ENCODE measurements around the gene DNAH9.

DNAH9 gene

GRCh38 chr17:11990363-11990983, 392.2 kb downstream of the DNAH9 start:
- DNase-seq = no peak

DNA sequence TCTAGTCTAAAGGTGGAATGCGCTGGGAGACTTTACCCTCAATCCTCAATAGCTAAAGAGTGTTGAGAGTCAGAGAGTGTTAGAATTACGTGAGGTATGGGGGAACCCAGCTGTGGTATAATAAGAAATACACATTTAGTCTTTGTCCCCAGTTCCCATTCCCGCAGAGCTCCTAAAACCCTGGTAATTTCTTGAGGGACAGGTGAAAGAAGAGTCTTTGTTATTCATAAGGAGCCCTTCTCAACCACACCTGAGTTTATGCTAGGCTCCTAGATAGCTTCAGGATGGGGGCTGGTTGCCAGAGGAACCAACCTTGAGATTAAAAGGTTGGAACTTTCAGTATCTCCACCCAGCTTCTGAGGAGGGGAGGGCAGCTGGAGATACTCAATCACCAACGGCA, 393.2 kb downstream of the DNAH9 start:
- DNase-seq = no peak

GRCh38 chr17:11996722-11997146, 398.5 kb downstream of the DNAH9 start:
- DNase-seq = peak; percentile 20

DNA sequence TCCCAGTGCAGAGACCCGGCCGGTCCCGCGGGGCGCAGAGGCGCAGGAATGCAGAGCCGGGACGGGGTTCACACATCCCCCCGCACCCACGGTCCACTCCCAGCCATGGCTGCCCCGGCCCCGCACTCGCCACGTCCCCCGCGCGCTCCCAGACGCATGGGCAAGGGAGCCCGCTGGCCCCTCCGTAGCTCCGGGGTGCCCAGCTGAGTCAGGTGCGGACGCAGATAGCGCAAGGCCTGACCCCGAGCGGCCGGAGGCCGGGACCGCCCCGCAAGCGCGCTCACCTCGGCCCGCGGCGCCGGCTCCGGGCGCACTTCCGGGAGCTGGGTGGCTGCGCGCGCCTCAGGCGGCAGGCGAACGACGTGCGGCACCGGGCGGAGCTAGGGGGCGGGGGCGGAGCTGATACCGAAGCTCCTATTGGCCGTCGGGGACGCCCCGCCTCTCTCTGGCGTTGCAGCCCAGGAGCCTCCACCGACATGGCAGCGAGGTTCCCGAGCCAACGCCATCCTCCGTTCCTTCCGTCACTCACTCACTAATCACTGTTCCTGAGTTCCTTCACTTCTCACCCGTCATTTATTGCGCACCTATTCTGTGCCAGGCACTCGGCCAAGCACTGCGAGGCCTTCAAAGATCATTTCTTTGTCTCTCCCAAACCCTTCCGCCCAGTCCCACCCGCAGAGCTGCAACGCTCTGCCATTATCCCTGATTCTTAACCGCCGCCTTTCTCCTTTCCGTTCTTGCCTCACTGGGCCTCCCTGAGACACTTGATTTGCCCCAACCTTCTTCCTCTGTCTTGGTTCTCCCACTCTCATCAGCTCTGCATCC, 399.1 kb downstream of the DNAH9 start, which contains the start of gene ZNF18:
Gene ZNF18, minus strand, starts transcription at position 329 of the 825 bp plus-strand sequence. CDS start 4,646 bp downstream, outside the sequence.
- peak; percentile 88 for DNase-seq

GRCh38 chr17:11997972-11998233, 399.6 kb downstream of the DNAH9 start:
- DNase-seq = no peak

- DNase-seq = no peak
Observed at GRCh38 chr17:11999696-12000095, 401.4 kb downstream of the DNAH9 start.

DNA sequence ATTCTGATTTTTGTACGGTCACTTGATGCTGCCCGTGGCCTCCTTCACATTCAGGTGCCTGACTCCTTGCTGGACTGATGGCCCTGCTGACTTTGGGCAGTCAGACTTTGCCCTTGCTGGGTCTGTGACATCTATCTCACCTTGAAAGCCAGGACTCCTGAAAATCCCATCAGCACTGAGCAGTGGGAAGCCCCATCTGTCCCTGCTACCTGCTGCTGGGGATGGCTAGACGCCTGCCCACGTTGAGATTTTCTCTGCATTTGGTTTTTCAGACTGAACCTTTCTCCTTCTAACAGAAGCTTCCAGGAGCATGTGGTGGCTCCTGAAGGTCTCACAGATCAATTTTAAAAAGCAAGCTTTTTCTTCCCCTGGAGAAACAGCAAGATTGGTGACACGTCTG, 409.2 kb downstream of the DNAH9 start:
- DNase-seq = no peak
